Renal pelvis (tissue), 12 donors: ENCODE results near the gene ATP8A1. TPM values are rescaled to one million over a fixed set of nuclear protein-coding genes. Genes with fewer than 3 reads are reported as not detected.
"Not testable (repeated sequence)": the region's sequence is repeated elsewhere in the genome, so short reads cannot be mapped to it uniquely, and the experiment has no call there.

Experiments
- DNase-seq: peaks from one replicate; pipeline ENCODE4 v3.0.0-alpha.2; 2013
- long read RNA-seq, 16 experiments: transcript quantifications; one replicate each; lab custom pipeline, GENCODE V29; 2026
- polyA plus RNA-seq, 3 donors: library from polyadenylated mRNA; unstranded; fragments of 120-200 nt; gene quantifications; one replicate each; pipeline ENCODE4 v1.2.1, GENCODE V29; 2013; ENCODE audit not compliant: insufficient read length in 3 of 3

The ATP8A1 gene
- polyA plus RNA-seq = 10 to 100 TPM; 24.7 to 31.7 (median 31.1) TPM
- long read RNA-seq, donor 1 = 0 reads
- long read RNA-seq, donor 2 = 0 reads
- long read RNA-seq, donor 3 = 0 reads
- long read RNA-seq, donor 4 = 0 reads
- long read RNA-seq, donor 5, full-length matches to known transcripts = 1 of 1 reads
- long read RNA-seq, donor 5, partial matches to known transcripts = 0 of 1 reads
- long read RNA-seq, donor 5, other reads (novel, unspliced or antisense) = 0 of 1 reads
- long read RNA-seq, donor 6 = 0 reads
- long read RNA-seq, donor 7, full-length matches to known transcripts = 2 of 2 reads
- long read RNA-seq, donor 7, partial matches to known transcripts = 0 of 2 reads
- long read RNA-seq, donor 7, other reads (novel, unspliced or antisense) = 0 of 2 reads
- long read RNA-seq, donor 8 = 0 reads
- long read RNA-seq, donor 9, full-length matches to known transcripts = 3 of 3 reads
- long read RNA-seq, donor 9, partial matches to known transcripts = 0 of 3 reads
- long read RNA-seq, donor 9, other reads (novel, unspliced or antisense) = 0 of 3 reads
- long read RNA-seq, donor 10 = 0 reads
- long read RNA-seq, donor 11 = 0 reads
- long read RNA-seq, donor 12 = 0 reads
- long read RNA-seq, donor 13, partial matches to known transcripts = 0 of 1 reads
- long read RNA-seq, donor 13, other reads (novel, unspliced or antisense) = 0 of 1 reads
- long read RNA-seq, donor 14, full-length matches to known transcripts = 3 of 3 reads
- long read RNA-seq, donor 14, partial matches to known transcripts = 0 of 3 reads
- long read RNA-seq, donor 14, other reads (novel, unspliced or antisense) = 0 of 3 reads
- long read RNA-seq, donor 15, full-length matches to known transcripts = 2 of 2 reads
- long read RNA-seq, donor 15, partial matches to known transcripts = 0 of 2 reads
- long read RNA-seq, donor 15, other reads (novel, unspliced or antisense) = 0 of 2 reads
- long read RNA-seq, donor 16 = 0 reads

DNA sequence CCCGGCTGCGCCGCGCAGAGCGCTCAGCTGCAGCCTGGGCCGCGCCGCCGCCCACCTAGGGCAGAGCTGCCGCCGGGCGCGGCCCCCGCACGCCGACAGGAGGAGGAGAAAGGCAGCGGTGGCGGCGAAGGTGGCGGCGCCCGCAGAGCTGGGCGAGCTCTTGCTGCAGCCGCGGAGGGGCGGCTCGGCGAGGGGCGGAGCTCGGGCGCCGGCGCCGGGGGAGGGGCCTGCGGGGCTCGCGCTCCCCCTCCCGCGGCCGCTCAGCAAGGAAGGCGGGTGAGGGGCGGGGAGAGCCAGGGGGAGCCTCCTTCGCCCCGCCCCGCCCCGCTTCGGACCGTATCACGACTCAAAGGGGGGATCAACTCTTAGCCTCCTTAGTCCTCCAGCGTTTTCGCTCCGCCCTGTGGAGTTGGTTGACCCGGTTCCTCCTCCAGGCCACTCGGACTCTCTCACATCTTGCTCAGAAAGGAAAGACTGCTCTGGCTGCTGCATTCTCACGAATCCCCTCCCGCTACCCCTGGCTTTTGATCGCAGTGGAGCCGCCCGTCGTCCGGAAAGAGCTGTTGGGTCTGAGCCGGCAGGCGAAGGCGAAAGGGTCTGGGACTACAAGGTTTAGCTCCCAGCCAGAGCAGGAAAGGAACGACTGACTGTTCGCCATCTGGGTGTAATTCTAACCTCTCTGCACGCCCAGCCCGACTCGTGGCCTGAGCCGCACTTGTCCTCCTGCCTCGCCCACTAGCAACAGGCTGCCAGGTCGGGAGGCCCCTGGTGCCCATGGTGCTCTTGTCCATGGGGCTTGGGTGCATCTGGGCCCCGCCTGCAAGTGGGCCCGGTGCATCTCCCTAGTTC is at the start of gene ATP8A1:
TSS of gene ATP8A1 (minus strand) at position 162 of the 849 bp plus-strand sequence. CDS start 232 bp downstream, outside the sequence.
- peak; percentile 93 for DNase-seq

DNA sequence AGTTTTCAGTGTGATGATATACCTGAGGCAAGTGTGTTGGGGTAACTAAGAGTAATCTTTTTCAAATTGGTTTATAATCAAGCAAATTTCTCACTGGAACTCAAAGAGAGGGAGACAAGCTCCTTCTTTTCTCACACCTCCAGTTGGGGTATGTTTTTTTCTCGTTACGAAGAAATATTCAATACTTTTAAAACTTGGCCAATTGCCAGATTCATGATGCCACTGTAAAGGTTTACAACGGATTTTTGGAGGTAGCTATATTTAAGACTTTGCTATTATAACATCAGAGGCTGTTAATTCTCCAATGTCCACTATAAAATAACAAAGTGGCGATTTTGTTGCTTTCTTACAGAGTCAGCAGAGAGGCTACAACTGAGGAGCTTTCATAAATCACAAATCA is 49.2 kb upstream of the ATP8A1 start:
- no peak for DNase-seq

DNA sequence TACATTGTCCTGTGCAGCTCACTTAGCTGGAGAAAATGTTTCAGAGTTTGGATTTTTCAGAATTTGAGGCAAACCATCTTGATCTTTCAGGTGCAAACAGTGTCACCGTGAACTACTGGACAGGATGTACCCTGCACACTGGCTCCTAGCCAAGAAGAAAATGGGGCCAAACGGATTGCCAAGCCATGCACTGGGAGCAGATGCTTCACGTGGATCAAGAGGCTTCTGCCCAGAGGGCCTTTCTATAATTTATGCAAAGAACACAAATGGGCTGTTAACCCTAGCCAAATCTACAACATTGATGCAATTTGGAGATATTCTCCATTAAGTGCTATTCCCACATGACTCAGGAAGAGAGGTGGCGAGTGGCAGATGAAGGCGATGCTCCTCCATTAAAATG is 46.9 kb upstream of the ATP8A1 start:
- DNase-seq = no peak

DNA sequence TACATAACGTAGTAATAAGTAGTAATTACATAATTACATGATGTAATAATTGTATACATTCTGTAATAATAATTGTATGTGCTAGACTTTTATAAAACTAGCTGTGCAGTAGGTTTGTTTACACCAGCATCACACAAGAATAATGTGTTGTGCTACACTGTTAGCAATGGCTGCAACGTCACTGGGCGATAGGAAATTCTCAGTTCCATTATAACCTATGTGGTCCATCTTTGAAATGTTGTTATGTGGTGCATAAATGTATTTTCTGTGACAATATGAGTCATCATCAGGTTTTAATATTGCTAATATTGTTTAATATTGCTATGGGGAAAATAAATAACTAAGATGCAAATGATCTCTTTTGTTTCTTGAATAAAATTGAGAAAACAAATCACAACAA is 46.0 kb upstream of the ATP8A1 start:
- no peak for DNase-seq

DNA sequence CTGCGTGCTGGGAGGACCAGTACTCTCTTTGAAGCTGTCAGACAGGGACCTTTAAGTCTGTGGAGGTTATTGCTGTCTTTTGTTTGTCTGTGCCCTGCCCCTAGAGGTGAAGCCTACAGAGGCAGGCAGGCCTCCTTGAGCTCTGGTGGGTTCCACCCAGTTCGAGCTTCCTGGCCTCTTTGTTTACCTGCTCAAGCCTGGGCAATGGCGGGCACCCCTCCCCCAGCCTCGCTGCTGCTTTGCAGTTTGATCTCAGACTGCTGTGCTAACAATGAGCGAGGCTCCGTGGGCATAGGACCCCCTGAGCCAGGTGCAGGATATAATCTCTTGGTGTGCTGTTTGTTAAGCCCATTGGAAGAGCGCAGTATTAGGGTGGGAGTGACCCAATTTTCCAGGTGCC is 44.9 kb upstream of the ATP8A1 start:
- DNase-seq = not testable (repeated sequence)

DNA sequence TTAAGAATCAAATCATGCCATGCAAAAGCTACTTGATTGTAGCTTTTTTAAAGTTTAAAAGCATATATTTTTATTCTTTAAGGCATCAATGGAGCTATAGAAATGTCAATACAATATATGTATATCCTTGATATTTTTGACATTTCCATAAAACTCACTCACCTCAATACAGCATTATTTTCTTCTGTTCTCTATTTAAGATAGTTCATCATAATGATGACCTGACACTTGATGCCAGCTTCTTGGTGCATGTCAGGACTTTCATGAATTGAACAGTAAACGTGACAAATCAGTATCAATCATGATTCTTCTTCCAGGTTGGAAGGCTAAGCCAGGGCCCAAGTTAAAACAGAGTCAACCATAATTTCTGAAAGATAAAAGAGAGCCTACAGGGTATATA is 33.6 kb upstream of the ATP8A1 start:
- DNase-seq = no peak

DNA sequence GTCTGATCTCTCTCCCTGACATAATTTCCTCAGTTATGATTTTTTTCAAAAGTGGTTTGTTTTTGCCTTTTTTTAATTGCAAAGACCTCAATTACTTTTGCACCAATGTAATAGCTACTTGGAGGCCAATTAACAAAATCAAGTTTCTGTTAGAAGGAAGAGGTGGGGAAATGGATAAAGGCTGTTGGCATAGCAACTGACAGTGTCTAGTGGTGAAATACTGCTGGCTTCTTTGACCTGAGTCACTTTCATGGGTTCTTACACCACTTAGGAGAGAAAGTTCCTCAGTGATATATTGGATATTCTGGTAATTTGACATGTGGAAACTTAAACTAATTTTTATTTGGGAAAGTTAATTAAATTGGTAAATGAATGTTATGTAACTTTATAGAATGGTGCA is 26.5 kb upstream of the ATP8A1 start:
- no peak for DNase-seq

DNA sequence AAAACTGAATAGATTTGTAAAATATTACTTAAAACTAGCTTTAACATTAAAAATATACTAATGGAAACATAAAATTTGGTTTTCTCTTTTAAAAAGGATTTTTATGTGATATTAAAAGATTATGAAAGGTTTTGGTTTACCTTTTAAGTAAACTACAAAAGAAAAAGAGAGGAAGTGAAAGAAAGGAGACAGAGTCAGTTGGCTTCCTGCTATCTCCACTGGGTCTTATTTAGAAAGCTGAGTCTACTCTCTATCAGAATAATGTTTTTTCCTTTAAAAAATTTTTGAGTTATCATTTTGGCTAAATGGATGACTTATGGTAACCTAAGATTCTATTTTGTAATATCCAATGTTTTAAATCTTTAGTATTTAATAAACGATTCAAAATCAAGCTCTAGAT is 21.6 kb upstream of the ATP8A1 start:
- DNase-seq = no peak

DNA sequence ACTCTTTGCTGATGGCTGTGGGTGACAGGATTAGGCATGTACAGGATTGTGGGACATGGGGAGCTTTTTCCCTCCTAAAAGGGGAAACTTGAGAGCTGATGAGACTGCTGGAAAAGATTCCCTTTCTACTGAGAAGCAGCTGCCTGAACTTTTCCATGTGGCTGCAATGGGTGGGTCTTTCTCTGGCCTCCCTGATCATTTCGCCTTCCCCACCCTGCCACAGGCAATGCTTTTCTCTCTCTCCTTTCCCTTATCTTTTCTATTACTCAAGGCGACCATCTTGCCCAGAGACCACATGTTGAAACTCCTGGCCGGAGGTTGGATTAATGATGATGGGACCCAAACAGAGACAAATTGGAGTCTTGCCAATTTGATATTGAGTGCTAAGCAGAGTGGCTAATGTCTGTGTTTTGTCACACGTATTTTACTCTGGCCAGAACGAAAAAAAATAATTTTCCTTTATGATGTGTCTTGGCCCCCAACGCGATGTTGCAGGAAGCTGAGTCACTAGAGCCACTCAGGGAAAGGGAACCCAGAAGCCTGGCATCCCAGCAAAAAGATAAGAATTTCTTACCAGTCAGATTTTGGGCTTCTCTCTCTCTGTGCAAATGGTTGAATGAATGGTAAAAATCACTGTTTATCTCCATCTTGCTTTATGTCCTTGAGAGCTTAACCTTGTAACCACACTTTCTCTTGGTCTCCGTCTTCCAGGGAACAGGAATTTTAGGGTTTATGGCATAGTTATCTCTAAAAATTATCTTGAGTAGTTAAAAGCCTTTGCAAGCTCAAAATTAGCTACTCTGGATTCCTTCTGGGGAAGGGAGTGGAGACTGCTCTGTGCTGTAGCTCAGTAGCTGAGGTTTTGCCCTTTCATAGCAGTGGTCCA is 19.4 kb upstream of the ATP8A1 start:
- DNase-seq = no peak

DNA sequence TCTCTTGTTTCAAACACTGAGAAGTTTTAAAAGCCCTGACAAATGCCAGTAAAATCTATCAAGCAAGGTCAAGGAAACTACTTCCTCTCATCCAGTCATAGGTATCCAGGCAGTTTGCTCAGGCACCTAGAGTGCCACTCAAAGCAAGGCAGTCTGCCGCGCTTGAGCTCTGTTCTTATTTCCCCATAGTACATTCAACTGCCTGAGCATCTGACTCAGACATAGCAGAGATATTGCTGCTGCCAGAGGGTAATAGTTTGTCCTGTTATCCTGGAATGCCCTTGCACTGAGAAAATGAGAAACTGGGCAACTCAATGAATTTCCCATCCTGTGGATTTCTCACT is 16.1 kb upstream of the ATP8A1 start:
- no peak for DNase-seq

DNA sequence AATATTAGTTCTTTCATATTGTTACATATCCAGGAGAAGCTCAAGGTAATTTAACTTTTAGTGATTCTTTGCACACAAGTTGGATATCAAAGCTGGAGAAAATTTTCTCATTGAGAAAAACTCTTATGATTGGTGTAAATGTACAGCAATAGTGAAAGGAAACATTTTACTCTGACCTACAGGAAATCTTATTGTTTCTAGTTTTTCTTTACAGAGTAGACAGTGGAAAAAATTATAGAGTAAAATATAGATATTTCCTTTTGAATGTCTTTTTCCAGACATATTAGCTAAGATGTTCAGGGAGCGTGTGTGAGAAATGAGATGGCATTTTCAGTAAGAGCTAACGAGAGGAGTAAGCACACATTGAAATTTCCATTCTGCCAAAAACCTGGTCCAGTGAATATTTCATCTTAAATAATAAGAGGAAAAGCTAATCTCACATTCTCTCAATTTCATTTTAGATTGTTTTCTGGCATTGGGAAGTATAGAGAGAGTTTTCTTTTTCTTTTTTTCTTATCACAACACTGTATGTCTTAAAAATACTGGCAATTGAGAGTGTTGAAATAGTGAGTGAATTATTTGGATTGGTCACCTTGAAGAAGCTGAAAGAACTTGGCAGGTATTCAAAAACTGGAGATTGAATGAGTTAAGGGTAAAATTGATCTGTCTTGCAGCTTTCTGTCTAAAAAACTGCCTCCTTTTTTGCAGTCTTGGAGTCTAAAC is 15.6 kb upstream of the ATP8A1 start:
- DNase-seq = no peak

DNA sequence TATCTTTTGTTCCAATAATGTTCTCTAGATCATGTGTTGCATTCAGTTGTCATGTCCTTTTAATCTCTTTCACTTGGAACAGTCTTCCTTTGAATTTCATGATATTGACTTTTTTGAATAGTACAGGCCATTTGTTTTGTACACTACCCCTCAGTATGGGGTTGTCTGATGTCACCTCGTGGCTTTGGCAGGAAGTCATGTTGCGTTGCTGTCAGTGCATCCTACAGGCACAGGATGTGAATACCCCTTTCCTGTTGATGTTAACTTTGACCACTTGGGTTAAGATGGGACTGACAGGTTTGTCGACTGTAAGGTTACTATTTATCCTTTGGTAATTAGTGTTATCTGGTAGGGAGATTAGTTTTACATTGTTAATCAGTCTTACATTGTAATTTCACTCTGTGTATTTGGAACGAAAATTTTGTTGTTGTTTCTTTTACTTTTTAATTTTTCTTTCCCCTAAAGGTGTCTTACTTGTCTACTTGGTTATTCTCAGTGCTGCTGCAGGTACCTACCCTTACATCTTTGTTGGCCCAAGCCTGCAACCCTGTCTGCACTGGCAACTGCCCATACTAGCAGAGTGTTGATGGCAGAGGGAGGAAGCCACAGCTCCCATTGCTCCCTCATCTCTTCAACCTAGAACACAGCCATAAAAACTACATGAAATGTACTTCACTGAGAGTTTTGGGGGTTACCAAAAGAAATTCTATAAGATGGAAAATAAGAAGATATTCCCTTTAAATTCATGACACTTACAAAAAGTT is 14.7 kb upstream of the ATP8A1 start:
- DNase-seq = no peak

DNA sequence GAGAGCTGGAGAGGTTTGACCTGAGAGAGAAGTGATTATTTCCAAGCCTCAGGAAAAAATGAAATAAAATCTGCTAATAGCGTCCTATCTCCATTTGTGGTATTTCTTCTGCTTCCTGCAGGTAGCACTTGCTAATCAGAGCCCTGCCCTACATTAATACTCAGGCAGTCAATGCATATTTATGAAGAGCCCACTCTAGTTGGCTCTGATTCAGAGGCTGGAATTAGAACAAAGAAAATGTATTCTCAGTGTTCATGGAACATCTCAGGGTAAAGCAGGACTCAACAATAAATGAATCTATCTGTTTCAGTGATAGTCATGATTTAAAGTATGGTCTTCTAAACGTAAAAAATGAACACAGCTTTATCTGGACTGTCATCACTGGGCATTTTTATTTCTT is 1.4 kb upstream of the ATP8A1 start:
- DNase-seq = no peak

DNA sequence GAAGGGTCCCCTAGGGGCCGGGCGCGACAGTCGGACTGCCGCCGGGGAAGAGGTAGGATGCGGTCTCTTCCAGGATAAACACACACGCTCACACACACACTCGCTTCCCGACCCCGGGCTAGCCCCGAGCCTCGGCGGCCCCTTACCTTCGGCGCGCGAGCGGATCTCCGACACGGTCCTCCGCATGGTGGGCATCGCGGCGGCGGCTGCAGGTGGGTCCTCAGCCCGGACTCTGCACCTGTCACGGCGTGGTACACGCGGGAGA is 294 bp downstream of the ATP8A1 start:
- DNase-seq = no peak

DNA sequence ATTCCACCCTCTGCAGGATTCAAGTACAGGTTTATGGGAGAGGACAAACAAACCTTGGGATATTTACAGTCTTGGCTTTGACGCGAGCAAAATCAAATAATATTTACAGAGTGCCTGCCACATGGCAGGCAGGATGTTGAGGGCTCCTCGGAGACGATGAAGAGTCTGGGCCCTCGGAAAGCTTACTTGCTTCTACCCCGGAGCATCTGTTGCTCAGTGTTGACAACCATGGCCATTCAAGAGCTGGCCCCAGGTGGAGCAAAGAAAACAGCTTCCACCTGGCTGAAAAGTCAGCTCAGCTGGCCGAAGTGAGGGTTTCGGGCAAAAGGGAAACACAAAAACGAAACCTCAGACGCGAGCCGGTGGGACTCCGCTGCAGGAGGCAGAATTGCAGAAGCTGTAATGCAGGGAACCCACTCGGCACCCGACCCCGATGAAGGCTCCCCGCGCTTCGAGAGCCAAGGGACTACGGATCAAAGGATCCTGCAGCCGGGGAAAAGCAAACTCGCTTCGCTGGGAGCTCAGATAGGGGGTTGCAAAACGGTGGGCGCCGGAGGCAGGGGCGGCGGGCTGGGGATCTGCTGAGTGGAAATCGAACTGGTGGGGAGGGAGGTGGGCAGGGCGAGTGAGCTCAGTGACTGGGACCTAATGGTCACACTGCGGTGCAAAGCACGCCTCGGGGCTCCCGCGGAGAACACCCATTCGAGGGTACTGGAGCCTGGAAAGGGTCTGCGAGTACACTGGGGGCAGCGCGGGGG is 805 bp downstream of the ATP8A1 start:
- peak; percentile 28 for DNase-seq

DNA sequence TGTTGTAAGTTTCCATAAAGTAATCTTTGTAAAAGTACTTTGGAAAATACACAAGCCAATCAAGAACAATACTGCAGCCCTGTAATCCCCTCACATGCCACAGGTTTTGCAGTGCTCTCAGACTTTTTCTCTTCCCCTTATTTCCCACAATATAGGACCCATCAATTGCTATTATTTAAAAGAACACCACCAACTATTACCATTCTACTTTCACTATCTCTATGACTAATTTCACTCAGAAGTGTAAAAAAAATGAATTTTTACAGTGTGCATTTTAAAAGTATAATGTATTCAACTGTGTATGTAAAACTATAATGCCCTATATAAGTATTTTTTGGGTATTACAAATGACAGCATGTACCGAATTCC is 1.7 kb downstream of the ATP8A1 start:
- DNase-seq = no peak

DNA sequence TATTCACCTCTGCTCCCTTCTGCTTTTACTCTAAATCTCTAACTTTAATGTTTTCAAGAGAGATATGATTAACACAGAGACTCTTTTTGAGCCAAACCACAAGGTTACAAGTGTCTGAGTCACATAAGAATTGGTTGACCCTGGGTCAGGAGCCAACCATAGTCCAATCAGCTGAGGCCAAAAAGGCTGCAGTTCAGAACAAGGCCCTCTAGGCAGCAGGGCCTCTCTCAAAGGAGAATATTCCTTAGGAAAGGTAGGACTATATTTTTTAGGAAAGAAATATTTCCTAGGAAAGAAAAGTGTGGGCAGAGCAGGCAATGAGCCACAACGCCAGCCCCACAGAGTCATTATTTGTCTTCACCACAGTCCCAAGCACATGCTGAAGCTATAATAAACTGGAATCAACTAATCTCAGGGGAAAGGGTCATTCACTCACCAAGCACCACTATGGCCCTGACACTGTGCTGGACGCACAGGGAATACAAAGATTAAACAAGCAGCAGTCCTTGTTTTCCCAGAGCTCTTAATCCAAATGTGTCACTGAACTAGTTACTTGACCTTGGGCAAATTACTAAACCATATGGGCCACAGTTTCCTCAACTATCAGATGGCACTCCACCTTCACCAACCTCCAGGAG is 2.2 kb downstream of the ATP8A1 start:
- DNase-seq = no peak
